Measurements from ENCODE around the gene KAZN.
A peak's percentile ranks its signal among the peaks of the same experiment; 100 is the strongest.

Gene KAZN

GRCh38 chr1:14872762-14873161 is 274.3 kb downstream of the KAZN start:
- DNase-seq: no peak

- DNase-seq: no peak
Observed at GRCh38 chr1:14873677-14874076, 275.2 kb downstream of the KAZN start.

GRCh38 chr1:14875524-14876509 is 277.3 kb downstream of the KAZN start:
- no peak for DNase-seq

GRCh38 chr1:14876747-14877146 is 278.3 kb downstream of the KAZN start:
- no peak for DNase-seq

- no peak for DNase-seq
Observed at GRCh38 chr1:14877224-14877623, 278.7 kb downstream of the KAZN start.

GRCh38 chr1:14878124-14878523 is 279.6 kb downstream of the KAZN start:
- DNase-seq: no peak

GRCh38 chr1:14878951-14879350 is 280.5 kb downstream of the KAZN start:
- DNase-seq: no peak

- no peak for DNase-seq
Observed at GRCh38 chr1:14880456-14881316, 282.2 kb downstream of the KAZN start.

GRCh38 chr1:14881775-14882672 is 283.5 kb downstream of the KAZN start:
- no peak for DNase-seq

- DNase-seq: no peak
Observed at GRCh38 chr1:14884614-14885175, 286.2 kb downstream of the KAZN start.

- no peak for DNase-seq
Observed at GRCh38 chr1:14887044-14887566, 288.6 kb downstream of the KAZN start.

GRCh38 chr1:14887764-14888350 is 289.4 kb downstream of the KAZN start:
- DNase-seq: no peak

GRCh38 chr1:14888374-14888773 is 289.9 kb downstream of the KAZN start:
- DNase-seq: no peak

GRCh38 chr1:14889825-14890440 is 291.4 kb downstream of the KAZN start:
- no peak for DNase-seq

- no peak for DNase-seq
Observed at GRCh38 chr1:14891991-14892390, 293.5 kb downstream of the KAZN start.

GRCh38 chr1:14894811-14895560 is 296.5 kb downstream of the KAZN start:
- DNase-seq: no peak

- no peak for DNase-seq
Observed at GRCh38 chr1:14895727-14896126, 297.2 kb downstream of the KAZN start.

GRCh38 chr1:14896381-14897079 is 298.0 kb downstream of the KAZN start:
- DNase-seq: peak; percentile 6

GRCh38 chr1:14897080-14897449 is 298.6 kb downstream of the KAZN start:
- no peak for DNase-seq

- no peak for DNase-seq
Observed at GRCh38 chr1:14897547-14897946, 299.1 kb downstream of the KAZN start.
